ENCODE results near the gene UNC5C. TPM values are rescaled to one million over a fixed set of nuclear protein-coding genes. Genes with fewer than 3 reads are reported as not detected.

The UNC5C gene
- total RNA-seq, 2 donors from 2014 or later: 5.3 to 10.0 TPM

DNA sequence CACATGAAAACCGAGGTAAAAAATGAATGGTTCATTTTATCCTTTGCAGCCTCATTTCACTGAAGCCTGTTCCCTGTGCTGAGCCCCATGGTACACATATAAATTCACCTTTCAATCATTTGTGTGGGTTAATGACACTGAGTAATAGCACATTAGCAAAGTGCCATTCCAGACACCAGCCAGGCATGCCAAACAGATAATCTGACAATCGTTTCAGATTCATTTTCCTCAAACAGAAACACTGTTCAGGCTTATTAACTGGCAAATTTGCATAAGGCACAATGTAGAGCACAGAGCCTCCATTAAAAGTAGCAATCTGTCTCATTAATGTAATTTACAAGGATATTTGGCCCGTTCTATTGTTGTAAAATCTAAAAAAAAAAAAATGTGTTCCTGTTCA lies 76.2 kb downstream of the UNC5C start:
- ATAC-seq (ENCODE audit: insufficient number of reproducible peaks, low FRiP score, low read depth): no peak
- no peaks in the 10 kb centered on the region for H3K36me3 ChIP-seq
- H3K27ac ChIP-seq: no peak overlapping the region
- no peaks in the 10 kb centered on the region for H3K27me3 ChIP-seq (replicated peaks; ENCODE audit: insufficient read depth)
- DNase-seq (ENCODE audit: low spot score): no peak
- no peaks in the 10 kb centered on the region for H3K9me3 ChIP-seq
- H3K4me3 ChIP-seq: no peak overlapping the region
- TF ChIP-seq CTCF (IDR thresholded peaks at IDR 0.05): no peak
- no peaks in the 10 kb centered on the region for H3K4me1 ChIP-seq (ENCODE audit: control insufficient read depth in 1 of 2, low read depth in 2 of 2)

- no peak for DNase-seq (ENCODE audit: low spot score)
- Histone ChIP-seq H3K4me1 (ENCODE audit: control insufficient read depth in 1 of 2, low read depth in 2 of 2) (no peaks in the 10 kb centered on the region), H3K36me3 (no peaks in the 10 kb centered on the region), H3K27ac (no peak overlapping the region), H3K9me3 (no peaks in the 10 kb centered on the region), H3K4me3 (no peak overlapping the region), H3K27me3 (replicated peaks; ENCODE audit: insufficient read depth) (no peaks in the 10 kb centered on the region)
- no peak for ATAC-seq (ENCODE audit: insufficient number of reproducible peaks, low FRiP score, low read depth)
- TF ChIP-seq CTCF (IDR thresholded peaks at IDR 0.05): no peak
Measured at GRCh38 chr4:95470622-95471021, 78.2 kb downstream of the UNC5C start.

- H3K36me3 ChIP-seq: no peaks in the 10 kb centered on the region
- no peak for TF ChIP-seq CTCF (IDR thresholded peaks at IDR 0.05)
- H3K4me1 ChIP-seq (ENCODE audit: control insufficient read depth in 1 of 2, low read depth in 2 of 2): no peaks in the 10 kb centered on the region
- H3K27me3 ChIP-seq (replicated peaks; ENCODE audit: insufficient read depth): no peaks in the 10 kb centered on the region
- no peak overlapping the region for H3K27ac ChIP-seq
- H3K4me3 ChIP-seq: no peak overlapping the region
- ATAC-seq (ENCODE audit: insufficient number of reproducible peaks, low FRiP score, low read depth) (no peak), DNase-seq (ENCODE audit: low spot score) (no peak)
- H3K9me3 ChIP-seq: no peaks in the 10 kb centered on the region
Measured at GRCh38 chr4:95469617-95470016, 79.2 kb downstream of the UNC5C start.

- no peaks in the 10 kb centered on the region for H3K27me3 ChIP-seq (replicated peaks; ENCODE audit: insufficient read depth)
- H3K27ac ChIP-seq: no peak overlapping the region
- no peaks in the 10 kb centered on the region for H3K9me3 ChIP-seq
- no peak overlapping the region for H3K4me3 ChIP-seq
- no peak for ATAC-seq (ENCODE audit: insufficient number of reproducible peaks, low FRiP score, low read depth)
- H3K4me1 ChIP-seq (ENCODE audit: control insufficient read depth in 1 of 2, low read depth in 2 of 2): no peaks in the 10 kb centered on the region
- H3K36me3 ChIP-seq: no peaks in the 10 kb centered on the region
- DNase-seq (ENCODE audit: low spot score): no peak
- TF ChIP-seq CTCF (IDR thresholded peaks at IDR 0.05): no peak
Measured at GRCh38 chr4:95466791-95467190, 82.0 kb downstream of the UNC5C start.

DNA sequence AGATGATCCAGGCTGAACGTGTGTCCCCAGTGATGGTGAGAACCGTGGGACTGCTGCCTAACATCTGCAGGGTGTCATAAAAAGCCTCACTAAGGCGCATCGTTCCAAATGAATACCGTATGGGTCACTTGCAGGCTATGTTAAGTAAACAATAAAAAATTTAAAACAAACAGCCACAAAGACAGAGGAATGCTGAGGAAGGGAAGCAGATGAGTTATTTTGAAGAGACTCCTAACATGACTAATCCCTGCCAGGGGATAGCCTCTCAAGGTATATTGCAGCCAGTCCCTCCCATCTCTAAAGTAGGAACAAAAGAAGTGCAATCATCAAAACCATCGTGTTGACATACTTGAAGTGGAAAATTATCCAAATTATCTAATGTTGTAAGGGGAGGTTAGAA lies 83.8 kb downstream of the UNC5C start:
- no peak for TF ChIP-seq CTCF (IDR thresholded peaks at IDR 0.05)
- H3K4me1 ChIP-seq (ENCODE audit: control insufficient read depth in 1 of 2, low read depth in 2 of 2): no peaks in the 10 kb centered on the region

More for the DNA sequence above, 83.8 kb downstream of the UNC5C start:
- DNase-seq (ENCODE audit: low spot score) (no peak), ATAC-seq (ENCODE audit: insufficient number of reproducible peaks, low FRiP score, low read depth) (no peak)
- Histone ChIP-seq H3K27ac (no peak overlapping the region), H3K27me3 (replicated peaks; ENCODE audit: insufficient read depth) (no peaks in the 10 kb centered on the region), H3K9me3 (no peaks in the 10 kb centered on the region), H3K36me3 (no peaks in the 10 kb centered on the region), H3K4me3 (no peak overlapping the region)

Data from thoracic aorta (tissue), 2 donors.